Endothelial cell (in vitro differentiated cells): ENCODE measurements around the gene CEP192. TPM values are rescaled to one million over a fixed set of nuclear protein-coding genes. Genes with fewer than 3 reads are reported as not detected.

Source experiments
- DNase-seq: peaks from one replicate; pipeline ENCODE4 v3.0.0; 2021; ENCODE audit warnings: low spot score
- H3K27ac Mint-ChIP-seq: one replicate; pipeline ENCODE4 v1.8.0; 2021; ENCODE audit warnings: mixed read lengths, inconsistent platforms; ENCODE audit not compliant: unreplicated experiment
- H3K27me3 Mint-ChIP-seq: one replicate; pipeline ENCODE4 v1.8.0; 2021; ENCODE audit warnings: mild to moderate bottlenecking, moderate library complexity, mixed read lengths, inconsistent platforms; ENCODE audit not compliant: unreplicated experiment
- H3K36me3 Mint-ChIP-seq: one replicate; pipeline ENCODE4 v1.8.0; 2021; ENCODE audit warnings: mild to moderate bottlenecking, low read depth, mixed read lengths, inconsistent platforms; ENCODE audit not compliant: unreplicated experiment
- H3K4me1 Mint-ChIP-seq: one replicate; pipeline ENCODE4 v1.8.0; 2021; ENCODE audit warnings: mild to moderate bottlenecking, mixed read lengths, inconsistent platforms; ENCODE audit not compliant: unreplicated experiment
- H3K4me3 Mint-ChIP-seq: one replicate; pipeline ENCODE4 v1.8.0; 2021; ENCODE audit warnings: mild to moderate bottlenecking, mixed read lengths, inconsistent platforms; ENCODE audit not compliant: unreplicated experiment
- H3K9me3 Mint-ChIP-seq: one replicate; pipeline ENCODE4 v1.8.0; 2021; ENCODE audit warnings: mixed read lengths, inconsistent platforms; ENCODE audit not compliant: unreplicated experiment
- CTCF ChIP-seq: fragments of 200-600 bp; sonication (generic); IDR thresholded peaks from one replicate; pipeline ENCODE4 v1.5.0; 2021; ENCODE audit warnings: antibody characterized with exemption; ENCODE audit not compliant: unreplicated experiment
- total RNA-seq: library from RNA; stranded (reverse); fragmentation: NEBNext Ultra II Directional; extraction: Animal tissue kit (Norgen Biotek cat#: 25700); gene quantifications from one replicate; pipeline ENCODE4 v1.2.1, GENCODE V29; 2021; ENCODE audit not compliant: unreplicated experiment

Gene CEP192
- total RNA-seq, 1 donor from 2014 or later = 23.2 TPM

DNA sequence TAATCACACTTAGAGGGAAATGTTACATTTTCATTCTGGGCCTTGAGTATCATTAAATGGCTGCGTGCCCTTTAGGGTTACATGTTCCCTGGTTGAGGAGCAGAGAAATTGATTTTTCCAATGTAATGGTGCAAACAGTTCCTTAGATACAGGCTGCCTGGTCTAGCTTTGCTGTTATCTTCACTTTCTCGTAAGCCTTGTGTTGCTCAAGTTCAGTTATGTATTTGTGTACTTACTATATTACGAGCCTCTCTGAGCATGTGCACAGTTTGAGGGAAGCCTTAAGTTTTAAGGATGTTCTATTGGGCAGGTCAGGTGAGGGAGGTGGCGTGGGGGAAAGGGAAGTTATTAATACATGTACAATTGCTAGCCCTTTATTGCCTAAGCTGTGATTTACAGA, 23.7 kb downstream of the CEP192 start:
- no peak for DNase-seq
- Mint-ChIP-seq H3K27me3 (no peaks in the 10 kb centered on the region), H3K27ac (no peak overlapping the region), H3K4me3 (no peak overlapping the region), H3K4me1 (no peaks in the 10 kb centered on the region), H3K9me3 (no peaks in the 10 kb centered on the region), H3K36me3 (peaks cover 10% of the 10 kb centered on the region)
- TF ChIP-seq CTCF = no peak

GRCh38 chr18:13017247-13017875, 26.2 kb downstream of the CEP192 start:
- no peaks in the 10 kb centered on the region for H3K4me1 Mint-ChIP-seq
- no peak for TF ChIP-seq CTCF
- DNase-seq = no peak
- H3K27me3 Mint-ChIP-seq = no peaks in the 10 kb centered on the region
- no peak overlapping the region for H3K4me3 Mint-ChIP-seq
- no peak overlapping the region for H3K27ac Mint-ChIP-seq
- H3K36me3 Mint-ChIP-seq = peaks cover 10% of the 10 kb centered on the region
- H3K9me3 Mint-ChIP-seq = no peaks in the 10 kb centered on the region

GRCh38 chr18:13018374-13018773, 27.2 kb downstream of the CEP192 start:
- no peak for DNase-seq
- Mint-ChIP-seq H3K4me3 (no peak overlapping the region), H3K4me1 (no peaks in the 10 kb centered on the region), H3K36me3 (peaks cover 10% of the 10 kb centered on the region), H3K27me3 (no peaks in the 10 kb centered on the region), H3K9me3 (no peaks in the 10 kb centered on the region), H3K27ac (no peak overlapping the region)
- no peak for TF ChIP-seq CTCF

GRCh38 chr18:13019301-13019700, 28.1 kb downstream of the CEP192 start:
- H3K4me1 Mint-ChIP-seq = no peaks in the 10 kb centered on the region
- H3K27ac Mint-ChIP-seq = no peak overlapping the region
- peaks cover 8% of the 10 kb centered on the region for H3K36me3 Mint-ChIP-seq
- no peak for TF ChIP-seq CTCF
- no peaks in the 10 kb centered on the region for H3K27me3 Mint-ChIP-seq
- no peak for DNase-seq
- no peak overlapping the region for H3K4me3 Mint-ChIP-seq
- no peaks in the 10 kb centered on the region for H3K9me3 Mint-ChIP-seq

GRCh38 chr18:13022644-13023043, 31.5 kb downstream of the CEP192 start:
- no peak for DNase-seq
- Mint-ChIP-seq H3K27ac (no peak overlapping the region), H3K4me3 (no peak overlapping the region), H3K27me3 (no peaks in the 10 kb centered on the region), H3K4me1 (peaks cover 6% of the 10 kb centered on the region), H3K36me3 (peaks cover 4% of the 10 kb centered on the region), H3K9me3 (no peaks in the 10 kb centered on the region)
- TF ChIP-seq CTCF = no peak
